A549 (cell line): ENCODE results near the gene IQCF2. TPM values are rescaled to one million over a fixed set of nuclear protein-coding genes. Genes with fewer than 3 reads are reported as not detected.

ENCODE experiments used
- ATAC-seq, 2 experiments: fragments of 200-7000 bp in 1 of 2; fragments of >200 bp in 1 of 2; cut with Nextera tagmentation in 1 of 2; cut with Tn5 transposase in 1 of 2; 3 replicates each; pipeline versions ENCODE4 v1.8.0 to v1.9.1; 2018 to 2020; ENCODE audit warnings: mild to moderate bottlenecking in 1 of 2, moderate library complexity in 1 of 2
- CTCF ChIA-PET: fragments of 300-600 bp; sonication (Branson Sonifier 250); formaldehyde crosslinking; extraction: SDS; loops from one replicate; lab custom pipeline; 2021; ENCODE audit warnings: antibody characterized with exemption, inconsistent platforms; lab: Yijun Ruan, JAX
- POLR2A ChIA-PET: fragments of 350-600 bp; formaldehyde crosslinking; extraction: SDS; loops from one replicate; lab custom pipeline; 2021; ENCODE audit warnings: antibody characterized with exemption, inconsistent platforms; lab: Yijun Ruan, JAX
- DNase-seq, 2 experiments: peaks; one replicate each; pipeline versions ENCODE4 v3.0.0 to v3.0.0-alpha.2; 2011 to 2016; ENCODE audit warnings: low read depth in 1 of 2, low spot score in 1 of 2
- FAIRE-seq: peaks from 2 replicates; lab custom pipeline; 2011; peaks lifted over from hg19 to GRCh38; lab: Jason Lieb, UNC
- H3K27ac ChIP-seq, 2 experiments: fragments of >200 bp; sonication (Bioruptor Twin); formaldehyde crosslinking; 3 replicates each; pipeline ENCODE4 v1.5.1; 2016 to 2017
- H3K4me1 ChIP-seq: fragments of >200 bp; sonication (Bioruptor Twin); formaldehyde crosslinking; 3 replicates; pipeline ENCODE4 v1.6.1; 2016
- H3K4me2 ChIP-seq: fragments of >200 bp; sonication (Bioruptor Twin); formaldehyde crosslinking; 3 replicates; pipeline ENCODE4 v1.6.1; 2016
- H3K4me3 ChIP-seq: fragments of >200 bp; sonication (Bioruptor Twin); formaldehyde crosslinking; 3 replicates; pipeline ENCODE4 v1.5.1; 2016
- H3K9me3 ChIP-seq: fragments of >200 bp; sonication (Bioruptor Twin); formaldehyde crosslinking; 3 replicates; pipeline ENCODE4 v1.6.1; 2016
- BHLHE40 ChIP-seq: IDR thresholded peaks from 2 replicates; pipeline ENCODE4 v1.6.1; 2012; ENCODE audit warnings: low read depth, low read length, inconsistent platforms
- CBX2 ChIP-seq: fragments of 200-600 bp; sonication (generic); IDR thresholded peaks from 2 replicates; pipeline ENCODE4 v1.6.1; 2016; ENCODE audit warnings: low read depth, mild to moderate bottlenecking, borderline replicate concordance
- CBX8 ChIP-seq: fragments of 200-600 bp; sonication (generic); IDR thresholded peaks from 2 replicates; pipeline ENCODE4 v1.6.1; 2016
- CEBPB ChIP-seq, 2 experiments: fragments of >200 bp in 1 of 2; sonication (Bioruptor Twin) in 1 of 2; formaldehyde crosslinking in 1 of 2; IDR thresholded peaks; 2 replicates each; pipeline ENCODE4 v1.6.1; 2012 to 2016
- FOSB ChIP-seq: fragments of 250-450 bp; sonication (Bioruptor Pico); IDR thresholded peaks from 2 replicates; pipeline ENCODE4 v1.5.0; 2020; ENCODE audit warnings: mild to moderate bottlenecking, moderate library complexity
- FOSL2 ChIP-seq, 2 experiments: fragments of 450-650 bp in 1 of 2; fragments of >200 bp in 1 of 2; sonication (Bioruptor Twin) in 1 of 2; formaldehyde crosslinking; IDR thresholded peaks; 2 replicates each; pipeline versions ENCODE4 v1.5.0 to v1.6.1; 2016 to 2020; ENCODE audit warnings: mild to moderate bottlenecking in 1 of 2, moderate library complexity in 1 of 2
- FOXS1 ChIP-seq: fragments of 250-450 bp; sonication (Bioruptor Pico); IDR thresholded peaks from 2 replicates; pipeline ENCODE4 v1.5.0; 2020; ENCODE audit warnings: mild to moderate bottlenecking, moderate library complexity
- GATA3 ChIP-seq: IDR thresholded peaks from 2 replicates; pipeline ENCODE4 v1.6.1; 2012; ENCODE audit warnings: borderline replicate concordance
- HDAC2 ChIP-seq: fragments of 200-600 bp; sonication (generic); IDR thresholded peaks from 2 replicates; pipeline ENCODE4 v1.6.1; 2016
- HOXA7 ChIP-seq: fragments of 250-450 bp; sonication (Bioruptor Pico); IDR thresholded peaks from 2 replicates; pipeline ENCODE4 v1.5.0; 2020; ENCODE audit warnings: mild to moderate bottlenecking, moderate library complexity
- MAZ ChIP-seq: fragments of 150-350 bp; IDR thresholded peaks from 2 replicates; pipeline ENCODE4 v1.6.1; 2014; ENCODE audit warnings: antibody characterized with exemption, low read depth, low read length, borderline replicate concordance
- MYC ChIP-seq: IDR thresholded peaks from 2 replicates; pipeline ENCODE4 v1.6.1; 2012; ENCODE audit warnings: mild to moderate bottlenecking, inconsistent platforms, low read length, improper control_type of control experiment, borderline replicate concordance
- POLR2AphosphoS2 ChIP-seq: conservative IDR thresholded peaks from 2 replicates; pipeline ENCODE4 v1.6.1; 2012; ENCODE audit warnings: low read length, improper control_type of control experiment, inconsistent platforms
- RAD21 ChIP-seq, 2 experiments: fragments of >200 bp in 1 of 2; sonication (Bioruptor Twin) in 1 of 2; formaldehyde crosslinking in 1 of 2; IDR thresholded peaks in 1 of 2; conservative IDR thresholded peaks in 1 of 2; 2 replicates in 1 of 2; 3 replicates in 1 of 2; pipeline ENCODE4 v1.6.1; 2012 to 2018; ENCODE audit warnings: inconsistent platforms in 1 of 2
- RCOR1 ChIP-seq: fragments of 150-350 bp; IDR thresholded peaks from 2 replicates; pipeline ENCODE4 v1.6.1; 2014; ENCODE audit warnings: antibody characterized with exemption, low read length, low read depth
- SREBF2 ChIP-seq: fragments of 450-650 bp; IDR thresholded peaks from 2 replicates; pipeline ENCODE4 v1.6.1; 2014; ENCODE audit warnings: mild to moderate bottlenecking, moderate library complexity
- TFCP2L1 ChIP-seq: fragments of 250-450 bp; sonication (Bioruptor Pico); IDR thresholded peaks from 2 replicates; pipeline ENCODE4 v1.5.0; 2021; ENCODE audit warnings: mild to moderate bottlenecking
- ZFP36 ChIP-seq: fragments of 450-650 bp; IDR thresholded peaks from 2 replicates; pipeline ENCODE4 v1.6.1; 2014; ENCODE audit warnings: borderline replicate concordance; ENCODE audit not compliant: partially characterized antibody
- ZSCAN20 ChIP-seq: fragments of 250-450 bp; sonication (Bioruptor Pico); IDR thresholded peaks from 2 replicates; pipeline ENCODE4 v1.8.0; 2022; ENCODE audit warnings: mild to moderate bottlenecking, moderate library complexity
- WGBS: methylation state at CpG from one replicate; pipeline ENCODE4 v1.1.6; 2017; ENCODE audit errors: missing lambda C conversion rate; 5-methylcytosine and 5-hydroxymethylcytosine counted together
- polyA plus RNA-seq, 4 experiments: library from polyadenylated mRNA; depleted of rRNA in 3 of 4; stranded (reverse); fragments of >200 nt; fragmentation: RNase III in 1 of 4; extraction: RNeasy Plus Mini Kit Qiagen cat#74134 plus additional on column Dnase treatment in 1 of 4; gene quantifications; 2 replicates in 3 of 4; 3 replicates in 1 of 4; pipeline ENCODE4 v1.2.3, GENCODE V29; 2011 to 2017
- TF ChIP-seq, protein P1 (sequence below): fragments of 250-450 bp; sonication (Bioruptor Pico); IDR thresholded peaks from 2 replicates; pipeline ENCODE4 v1.5.0; 2020; ENCODE audit warnings: low read depth, mild to moderate bottlenecking, moderate library complexity
- TF ChIP-seq, protein P2 (sequence below): fragments of >200 bp; sonication (Bioruptor Twin); formaldehyde crosslinking; IDR thresholded peaks from 3 replicates; pipeline ENCODE4 v1.6.1; 2016
- TF ChIP-seq, protein P3 (sequence below): fragments of 200-600 bp; sonication (generic); IDR thresholded peaks from 2 replicates; pipeline ENCODE4 v1.6.1; 2016; ENCODE audit warnings: antibody characterized with exemption, mild to moderate bottlenecking, moderate library complexity

Gene IQCF2
- polyA plus RNA-seq, 2 of the 4 experiments (the other 2 are of a cell fraction): not detected

DNA sequence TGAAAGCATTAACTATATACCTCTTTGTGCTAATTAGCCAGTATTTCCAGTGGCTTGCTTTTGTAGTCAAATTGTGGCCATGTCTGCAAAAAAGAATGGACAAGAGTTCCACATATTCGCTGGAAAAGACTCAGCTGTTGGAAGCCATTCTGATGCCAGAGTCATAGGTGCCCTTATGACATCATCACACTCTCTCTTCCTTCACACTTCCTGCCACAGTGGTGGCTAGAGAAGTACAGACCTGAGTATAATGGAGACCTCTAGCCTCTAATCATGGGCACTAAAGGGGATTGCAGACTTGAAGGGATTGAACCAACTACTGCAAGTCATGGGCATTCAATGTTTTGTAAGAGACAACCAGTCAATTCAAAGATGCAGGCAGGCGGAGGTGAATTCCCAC is 44.0 kb upstream of the IQCF2 start:
- Histone ChIP-seq H3K4me3 (no peak overlapping the region), H3K9me3 (no peaks in the 10 kb centered on the region), H3K4me2 (no peak overlapping the region), H3K4me1 (no peaks in the 10 kb centered on the region), H3K27ac (no peak overlapping the region)
- POLR2A ChIA-PET: no interaction called here
- 42% methylated on average over 2 of the region's 2 CpGs for WGBS
- no peak for TF ChIP-seq TFCP2L1
- TF ChIP-seq CBX2: no peak
- no peak for TF ChIP-seq RAD21 (conservative IDR thresholded peaks at IDR 0.05 in 1 of 2, IDR thresholded peaks at IDR 0.05 in 1 of 2)
- TF ChIP-seq ZSCAN20 (CRISPR knock-in tag): no peak
- no peak for TF ChIP-seq MAZ
- no peak for TF ChIP-seq GATA3
- no peak for TF ChIP-seq CEBPB (IDR thresholded peaks at IDR 0.05)
- no peak for TF ChIP-seq CBX8
- TF ChIP-seq, protein P1, sequence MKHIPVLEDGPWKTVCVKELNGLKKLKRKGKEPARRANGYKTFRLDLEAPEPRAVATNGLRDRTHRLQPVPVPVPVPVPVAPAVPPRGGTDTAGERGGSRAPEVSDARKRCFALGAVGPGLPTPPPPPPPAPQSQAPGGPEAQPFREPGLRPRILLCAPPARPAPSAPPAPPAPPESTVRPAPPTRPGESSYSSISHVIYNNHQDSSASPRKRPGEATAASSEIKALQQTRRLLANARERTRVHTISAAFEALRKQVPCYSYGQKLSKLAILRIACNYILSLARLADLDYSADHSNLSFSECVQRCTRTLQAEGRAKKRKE: no peak
- TF ChIP-seq, protein P2, sequence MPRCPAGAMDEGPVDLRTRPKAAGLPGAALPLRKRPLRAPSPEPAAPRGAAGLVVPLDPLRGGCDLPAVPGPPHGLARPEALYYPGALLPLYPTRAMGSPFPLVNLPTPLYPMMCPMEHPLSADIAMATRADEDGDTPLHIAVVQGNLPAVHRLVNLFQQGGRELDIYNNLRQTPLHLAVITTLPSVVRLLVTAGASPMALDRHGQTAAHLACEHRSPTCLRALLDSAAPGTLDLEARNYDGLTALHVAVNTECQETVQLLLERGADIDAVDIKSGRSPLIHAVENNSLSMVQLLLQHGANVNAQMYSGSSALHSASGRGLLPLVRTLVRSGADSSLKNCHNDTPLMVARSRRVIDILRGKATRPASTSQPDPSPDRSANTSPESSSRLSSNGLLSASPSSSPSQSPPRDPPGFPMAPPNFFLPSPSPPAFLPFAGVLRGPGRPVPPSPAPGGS: no peak
- no peak for TF ChIP-seq SREBF2
- TF ChIP-seq HOXA7: no peak
- no peak for TF ChIP-seq MYC
- TF ChIP-seq RCOR1: no peak
- no peak for TF ChIP-seq FOXS1 (CRISPR knock-in tag)
- no peak for TF ChIP-seq POLR2AphosphoS2
- CTCF ChIA-PET: no interaction called here
- ATAC-seq (no peak), FAIRE-seq (no peak), DNase-seq (no peak)

DNA sequence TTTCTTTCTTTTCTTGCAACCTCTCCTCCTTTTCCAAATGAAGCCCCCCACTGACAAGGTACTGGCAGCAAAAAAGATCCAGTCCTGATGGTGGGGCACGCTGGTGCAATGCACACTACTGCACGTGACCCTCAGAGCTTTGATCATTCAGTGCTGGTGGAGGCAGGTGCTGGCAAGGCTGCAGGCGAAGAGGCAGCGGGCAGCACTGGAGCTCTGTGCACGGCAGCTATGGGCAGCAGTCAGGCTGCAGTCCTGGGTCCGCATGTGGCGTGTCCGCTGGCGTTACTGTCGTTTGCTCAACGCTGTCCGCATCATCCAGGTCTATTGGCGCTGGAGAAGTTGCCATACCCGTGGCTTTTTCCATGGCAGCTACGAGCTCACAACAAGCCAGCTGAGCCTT is 42.3 kb upstream of the IQCF2 start:
- WGBS: 53% methylated on average over 15 of the region's 15 CpGs
- DNase-seq (no peak), ATAC-seq (no peak), FAIRE-seq (no peak)
- Histone ChIP-seq H3K4me1 (no peaks in the 10 kb centered on the region), H3K9me3 (no peaks in the 10 kb centered on the region), H3K27ac (no peak overlapping the region), H3K4me3 (no peak overlapping the region), H3K4me2 (no peak overlapping the region)
- CTCF ChIA-PET: interaction anchor here (1.1 to 1.4 kb wide), 2 partner anchors 13 to 19 kb away, joined by 3 to 4 read pairs; no protein-coding TSS in a partner anchor
- POLR2A ChIA-PET: no interaction called here
- TF ChIP-seq, protein P3, sequence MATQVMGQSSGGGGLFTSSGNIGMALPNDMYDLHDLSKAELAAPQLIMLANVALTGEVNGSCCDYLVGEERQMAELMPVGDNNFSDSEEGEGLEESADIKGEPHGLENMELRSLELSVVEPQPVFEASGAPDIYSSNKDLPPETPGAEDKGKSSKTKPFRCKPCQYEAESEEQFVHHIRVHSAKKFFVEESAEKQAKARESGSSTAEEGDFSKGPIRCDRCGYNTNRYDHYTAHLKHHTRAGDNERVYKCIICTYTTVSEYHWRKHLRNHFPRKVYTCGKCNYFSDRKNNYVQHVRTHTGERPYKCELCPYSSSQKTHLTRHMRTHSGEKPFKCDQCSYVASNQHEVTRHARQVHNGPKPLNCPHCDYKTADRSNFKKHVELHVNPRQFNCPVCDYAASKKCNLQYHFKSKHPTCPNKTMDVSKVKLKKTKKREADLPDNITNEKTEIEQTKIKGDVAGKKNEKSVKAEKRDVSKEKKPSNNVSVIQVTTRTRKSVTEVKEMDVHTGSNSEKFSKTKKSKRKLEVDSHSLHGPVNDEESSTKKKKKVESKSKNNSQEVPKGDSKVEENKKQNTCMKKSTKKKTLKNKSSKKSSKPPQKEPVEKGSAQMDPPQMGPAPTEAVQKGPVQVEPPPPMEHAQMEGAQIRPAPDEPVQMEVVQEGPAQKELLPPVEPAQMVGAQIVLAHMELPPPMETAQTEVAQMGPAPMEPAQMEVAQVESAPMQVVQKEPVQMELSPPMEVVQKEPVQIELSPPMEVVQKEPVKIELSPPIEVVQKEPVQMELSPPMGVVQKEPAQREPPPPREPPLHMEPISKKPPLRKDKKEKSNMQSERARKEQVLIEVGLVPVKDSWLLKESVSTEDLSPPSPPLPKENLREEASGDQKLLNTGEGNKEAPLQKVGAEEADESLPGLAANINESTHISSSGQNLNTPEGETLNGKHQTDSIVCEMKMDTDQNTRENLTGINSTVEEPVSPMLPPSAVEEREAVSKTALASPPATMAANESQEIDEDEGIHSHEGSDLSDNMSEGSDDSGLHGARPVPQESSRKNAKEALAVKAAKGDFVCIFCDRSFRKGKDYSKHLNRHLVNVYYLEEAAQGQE: no peak

DNA sequence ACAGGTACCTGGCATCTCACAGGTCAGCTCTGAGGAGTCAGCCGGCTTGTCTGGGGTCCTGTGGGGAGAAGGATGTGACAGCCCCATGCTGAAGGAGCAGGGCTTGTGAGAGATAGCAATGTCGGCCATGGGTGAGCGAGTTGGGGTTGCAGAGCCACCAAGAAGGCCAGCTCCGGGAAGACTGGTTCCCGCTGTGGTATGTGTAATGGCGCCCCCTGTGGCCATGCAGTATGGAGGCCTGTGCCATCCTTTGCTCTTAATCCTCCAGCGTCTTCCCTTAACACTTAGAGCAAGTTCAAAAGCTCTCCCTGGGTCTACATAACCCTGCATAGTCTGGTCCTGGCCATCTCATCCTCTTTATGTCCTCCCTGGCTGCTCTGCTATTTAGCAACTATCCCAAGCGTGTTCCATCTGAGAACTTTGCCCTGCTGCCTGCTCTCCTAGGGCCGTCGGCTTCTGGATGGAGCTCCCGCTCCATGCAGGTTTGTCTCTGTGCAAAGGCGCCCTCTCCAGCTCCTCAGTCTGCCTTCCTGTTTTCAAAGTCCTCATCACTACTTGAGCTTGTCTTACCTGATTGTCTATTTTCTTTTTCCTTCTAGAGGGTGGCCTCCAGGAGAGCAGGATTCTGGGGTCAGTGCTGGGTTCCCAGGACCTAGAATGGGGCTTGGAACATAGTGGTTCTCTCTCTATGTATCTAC is 41.6 kb upstream of the IQCF2 start:
- no peaks in the 10 kb centered on the region for H3K9me3 ChIP-seq
- ATAC-seq (peak in 1 of 2 experiments; percentile 81; a peak in 4 of 6 replicates), DNase-seq (peak; percentile 6 to 26), FAIRE-seq (no peak)
- no peak for TF ChIP-seq FOSB
- no peak for TF ChIP-seq BHLHE40
- no peak for TF ChIP-seq HDAC2
- no peak for TF ChIP-seq ZFP36
- no peak for TF ChIP-seq TFCP2L1
- TF ChIP-seq, protein P3: no peak
- TF ChIP-seq FOSL2 (IDR thresholded peaks at IDR 0.05): no peak
- no peak for TF ChIP-seq FOSL2 (CRISPR knock-in tag; IDR thresholded peaks at IDR 0.05)
- H3K4me1 ChIP-seq: no peaks in the 10 kb centered on the region
- WGBS: 45% methylated on average over 11 of the region's 12 CpGs
- no peak overlapping the region for H3K4me3 ChIP-seq
- no peak overlapping the region for H3K4me2 ChIP-seq
- no peak overlapping the region for H3K27ac ChIP-seq
- POLR2A ChIA-PET: no interaction called here
- CTCF ChIA-PET: interaction anchor here (0.7 to 1.4 kb wide), 3 partner anchors 14 to 77 kb away, joined by 3 to 4 read pairs (median 3); no protein-coding TSS in a partner anchor
